ENCODE data around the gene AGXT2. TPM values are rescaled to one million over a fixed set of nuclear protein-coding genes. Genes with fewer than 3 reads are reported as not detected.
A peak's percentile ranks its signal among the peaks of the same experiment; 100 is the strongest.

Gene AGXT2
- total RNA-seq, 1 experiment from 2014 or later = not detected

GRCh38 chr5:35003018-35003957, 44.5 kb downstream of the AGXT2 start:
- no peaks in the 10 kb centered on the region for H3K79me1 ChIP-seq (ENCODE audit: insufficient read depth, low read depth, low read length, poor library complexity, severe bottlenecking)
- no CpG with 5 or more reads among the region's 18 CpGs for WGBS (ENCODE audit: extremely low coverage, insufficient read length, low lambda C conversion rate)
- H2BK15ac ChIP-seq (ENCODE audit: low read depth, low read length) = no peak overlapping the region
- no peaks in the 10 kb centered on the region for H3K23me2 ChIP-seq (ENCODE audit: insufficient read length, low read depth, low read length, poor library complexity, severe bottlenecking)
- H3K9me3 ChIP-seq (ENCODE audit: control insufficient read depth, low read depth, low read length) = no peaks in the 10 kb centered on the region
- H3K9ac ChIP-seq (ENCODE audit: extremely low read depth, insufficient read length, low read length) = no peak overlapping the region
- no peak overlapping the region for H3T11ph ChIP-seq (ENCODE audit: low read length)
- H4K91ac ChIP-seq (ENCODE audit: insufficient read length, low read depth, low read length) = no peak overlapping the region
- H3K4me2 ChIP-seq (ENCODE audit: insufficient read depth, insufficient read length, low read length) = no peak overlapping the region
- no peak overlapping the region for H3K4ac ChIP-seq (ENCODE audit: low read depth, low read length)
- peaks cover 12% of the 10 kb centered on the region for H3K27me3 Mint-ChIP-seq (ENCODE audit: low read depth)
- peak; percentile 95 for TF ChIP-seq CTCF (conservative IDR thresholded peaks at IDR 0.05)
- no peaks in the 10 kb centered on the region for H4K20me1 ChIP-seq (ENCODE audit: control insufficient read depth, insufficient read depth, insufficient read length)
- H3K23ac ChIP-seq (ENCODE audit: insufficient read length, low read depth, low read length) = no peak overlapping the region
- H3K36me3 Mint-ChIP-seq (ENCODE audit: insufficient read depth in 1 of 3, low read depth in 3 of 3) = no peaks in the 10 kb centered on the region
- H4K5ac ChIP-seq (ENCODE audit: insufficient read length, low read depth, low read length) = no peak overlapping the region
- H3K9me3 Mint-ChIP-seq = peaks cover 0 to 2% of the 10 kb centered on the region in 2 experiments; a peak in 2 of 5 replicates
- H3K27ac ChIP-seq (ENCODE audit: insufficient read length, low read depth, low read length) = no peak overlapping the region
- H2BK20ac ChIP-seq (ENCODE audit: low read depth, low read length, poor library complexity, severe bottlenecking) = no peak overlapping the region
- H2AK5ac ChIP-seq (ENCODE audit: insufficient read length, low read length) = no peak overlapping the region
- H3K27ac Mint-ChIP-seq = no peak overlapping the region
- DNase-seq = peak; percentile 71
- no peaks in the 10 kb centered on the region for H3K4me1 ChIP-seq (ENCODE audit: insufficient read depth, low read length)
- no peak overlapping the region for H3K14ac ChIP-seq (ENCODE audit: insufficient read depth, low read length)
- peaks cover 8 to 18% of the 10 kb centered on the region in 2 experiments for H3K4me1 Mint-ChIP-seq
- no peak overlapping the region for H2BK120ac ChIP-seq (ENCODE audit: low read depth, low read length, poor library complexity, severe bottlenecking)
- H3K79me2 ChIP-seq (ENCODE audit: insufficient read depth, low read length) = no peaks in the 10 kb centered on the region
- no peak overlapping the region for H2BK12ac ChIP-seq (ENCODE audit: insufficient read length, low read depth, low read length)
- no peak overlapping the region for H2BK5ac ChIP-seq (ENCODE audit: insufficient read length, low read length)
- H3K18ac ChIP-seq (ENCODE audit: insufficient read length, low read depth, low read length) = no peak overlapping the region
- H3K27me3 ChIP-seq (ENCODE audit: insufficient read depth, low read length) = no peaks in the 10 kb centered on the region
- H3K56ac ChIP-seq (ENCODE audit: insufficient read length, low read depth, low read length) = no peak overlapping the region
- no peak overlapping the region for H2AFZ ChIP-seq (ENCODE audit: low read length)
- H4K8ac ChIP-seq (replicated peaks; ENCODE audit: insufficient read length, low read depth, low read length) = no peak overlapping the region
- H3K4me3 Mint-ChIP-seq = peak overlapping the region in 1 of 2 experiments; percentile 11; a peak in 1 of 5 replicates

Data from H9 (cell line).